Keratinocyte (primary cell): ENCODE measurements around the gene ITGAV. TPM values are rescaled to one million over a fixed set of nuclear protein-coding genes. Genes with fewer than 3 reads are reported as not detected.

Source experiments
- DNase-seq: peaks from one replicate; pipeline ENCODE4 v3.0.0-alpha.2; 2011; ENCODE audit warnings: low read depth, missing footprints, low spot score
- FAIRE-seq: peaks from 2 replicates; lab custom pipeline; 2011; peaks lifted over from hg19 to GRCh38; lab: Jason Lieb, UNC
- H2AFZ ChIP-seq: 2 replicates; pipeline ENCODE4 v1.6.0; 2012; ENCODE audit warnings: low read length, control low read depth, inconsistent platforms; ENCODE audit not compliant: control insufficient read depth
- H3K27ac ChIP-seq: 2 replicates; pipeline ENCODE4 v1.5.1; 2011; ENCODE audit warnings: low read length; ENCODE audit not compliant: control insufficient read depth, insufficient read depth
- H3K27me3 ChIP-seq: 3 replicates; pipeline ENCODE4 v1.6.0; 2011; ENCODE audit warnings: low read length; ENCODE audit not compliant: control insufficient read depth, insufficient read depth; ENCODE audit errors: extremely low read depth
- H3K36me3 ChIP-seq, 2 experiments: 2 replicates in 1 of 2; 3 replicates in 1 of 2; pipeline ENCODE4 v1.5.1; 2011; ENCODE audit warnings: low read length in 2 of 2, mild to moderate bottlenecking in 1 of 2; ENCODE audit not compliant: control insufficient read depth in 2 of 2, insufficient read depth in 2 of 2; ENCODE audit errors: extremely low read depth in 1 of 2
- H3K4me1 ChIP-seq: 3 replicates; pipeline ENCODE4 v1.5.1; 2011; ENCODE audit warnings: low read length; ENCODE audit not compliant: control insufficient read depth, insufficient read depth; ENCODE audit errors: extremely low read depth
- H3K4me2 ChIP-seq: 3 replicates; pipeline ENCODE4 v1.6.0; 2011; ENCODE audit warnings: low read depth, low read length; ENCODE audit not compliant: control insufficient read depth, insufficient read depth; ENCODE audit errors: extremely low read depth
- H3K4me3 ChIP-seq, 3 experiments: fragments of 200-600 bp in 1 of 3; sonication (generic) in 1 of 3; 2 replicates in 2 of 3; 3 replicates in 1 of 3; pipeline ENCODE4 v1.5.1; 2011 to 2016; ENCODE audit warnings: low read length in 3 of 3, mild to moderate bottlenecking in 3 of 3, control low read depth in 2 of 3, inconsistent platforms in 1 of 3, low read depth in 1 of 3, mixed read lengths in 1 of 3, mixed run types in 1 of 3, moderate library complexity in 1 of 3; ENCODE audit not compliant: control insufficient read depth in 2 of 3, insufficient read depth in 2 of 3; ENCODE audit errors: extremely low read depth in 1 of 3
- H3K79me2 ChIP-seq: 2 replicates; pipeline ENCODE4 v1.6.0; 2012; ENCODE audit warnings: low read length; ENCODE audit not compliant: control insufficient read depth, insufficient read depth
- H3K9ac ChIP-seq: 3 replicates; pipeline ENCODE4 v1.6.0; 2011; ENCODE audit warnings: low read length; ENCODE audit not compliant: control insufficient read depth, insufficient read depth; ENCODE audit errors: extremely low read depth
- H3K9me1 ChIP-seq: 3 replicates; pipeline ENCODE4 v1.6.0; 2011; ENCODE audit warnings: low read length; ENCODE audit not compliant: control insufficient read depth, insufficient read depth; ENCODE audit errors: extremely low read depth
- H3K9me3 ChIP-seq: 2 replicates; pipeline ENCODE4 v1.5.1; 2012; ENCODE audit warnings: low read depth, low read length; ENCODE audit not compliant: control insufficient read depth
- H4K20me1 ChIP-seq: 3 replicates; pipeline ENCODE4 v1.6.0; 2011; ENCODE audit warnings: low read length; ENCODE audit not compliant: control insufficient read depth, insufficient read depth; ENCODE audit errors: extremely low read depth
- EZH2 ChIP-seq: IDR thresholded peaks from one replicate; pipeline ENCODE4 v1.6.1; 2012; ENCODE audit warnings: inconsistent platforms, mild to moderate bottlenecking, low read length, moderate library complexity
- dilution Hi-C: fragments of 300-500 bp; cut with MboI; formaldehyde crosslinking; loops from one replicate; pipeline ENCODE4 v1.7.0; 2020; ENCODE audit warnings: low sequenced_read_pairs; ENCODE audit not compliant: extremely low pct_ligation_motif_present
- polyA plus RNA-seq, 5 experiments: library from polyadenylated mRNA; depleted of rRNA in 3 of 5; stranded (reverse) in 3 of 5; stranded (forward) in 1 of 5; unstranded in 1 of 5; fragments of >200 nt; gene quantifications; 1 replicate in 1 of 5; 2 replicates in 3 of 5; 3 replicates in 1 of 5; pipeline versions ENCODE4 v1.2.1 to v1.2.3, GENCODE V29; 2011 to 2012; ENCODE audit warnings: missing spikeins in 2 of 5, low read depth in 1 of 5, low replicate concordance in 1 of 5
- TF ChIP-seq, protein P1 (sequence below), 3 experiments: IDR thresholded peaks in 1 of 3; conservative IDR thresholded peaks in 1 of 3; optimal IDR thresholded peaks in 1 of 3; 2 replicates in 2 of 3; 3 replicates in 1 of 3; pipeline versions ENCODE3 to v1.5.1; 2011; ENCODE audit warnings: low read length in 3 of 3, mild to moderate bottlenecking in 3 of 3, moderate library complexity in 2 of 3, control low read depth in 1 of 3, inconsistent platforms in 1 of 3; ENCODE audit not compliant: insufficient read depth in 2 of 3; ENCODE audit errors: extremely low read depth in 1 of 3

ITGAV gene
- polyA plus RNA-seq, 1 donor (not counting 4 experiments of a cell fraction or from before 2014, with no cell fraction given): 63.7 TPM

DNA sequence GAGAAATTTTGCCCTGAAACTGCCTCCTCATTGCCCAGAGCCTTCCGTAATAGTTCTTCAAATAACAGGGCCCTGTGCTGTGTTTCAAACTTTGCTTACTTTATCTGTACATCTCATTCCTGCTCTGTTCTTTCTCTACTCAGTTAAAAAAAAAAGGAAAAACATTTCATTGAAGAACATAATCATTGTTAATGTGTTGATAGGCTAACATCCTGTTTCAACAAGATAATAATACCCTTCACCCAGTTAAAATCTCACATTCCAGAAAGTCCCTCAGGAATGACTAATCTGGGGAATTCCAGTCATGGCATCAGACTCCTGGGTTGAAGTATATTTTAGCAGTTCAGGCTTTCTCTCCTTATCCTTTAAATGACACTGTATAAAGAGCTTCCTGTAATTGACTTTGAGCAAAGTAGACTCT is 45.6 kb upstream of the ITGAV start:
- no peak for TF ChIP-seq EZH2
- TF ChIP-seq, protein P1, sequence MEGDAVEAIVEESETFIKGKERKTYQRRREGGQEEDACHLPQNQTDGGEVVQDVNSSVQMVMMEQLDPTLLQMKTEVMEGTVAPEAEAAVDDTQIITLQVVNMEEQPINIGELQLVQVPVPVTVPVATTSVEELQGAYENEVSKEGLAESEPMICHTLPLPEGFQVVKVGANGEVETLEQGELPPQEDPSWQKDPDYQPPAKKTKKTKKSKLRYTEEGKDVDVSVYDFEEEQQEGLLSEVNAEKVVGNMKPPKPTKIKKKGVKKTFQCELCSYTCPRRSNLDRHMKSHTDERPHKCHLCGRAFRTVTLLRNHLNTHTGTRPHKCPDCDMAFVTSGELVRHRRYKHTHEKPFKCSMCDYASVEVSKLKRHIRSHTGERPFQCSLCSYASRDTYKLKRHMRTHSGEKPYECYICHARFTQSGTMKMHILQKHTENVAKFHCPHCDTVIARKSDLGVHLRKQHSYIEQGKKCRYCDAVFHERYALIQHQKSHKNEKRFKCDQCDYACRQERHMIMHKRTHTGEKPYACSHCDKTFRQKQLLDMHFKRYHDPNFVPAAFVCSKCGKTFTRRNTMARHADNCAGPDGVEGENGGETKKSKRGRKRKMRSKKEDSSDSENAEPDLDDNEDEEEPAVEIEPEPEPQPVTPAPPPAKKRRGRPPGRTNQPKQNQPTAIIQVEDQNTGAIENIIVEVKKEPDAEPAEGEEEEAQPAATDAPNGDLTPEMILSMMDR (optimal IDR thresholded peaks at IDR 0.05 in 1 of 3, IDR thresholded peaks at IDR 0.05 in 1 of 3, conservative IDR thresholded peaks at IDR 0.05 in 1 of 3; ENCODE audit: extremely low read depth in 1 of 3, insufficient read depth in 2 of 3, low read length in 3 of 3): no peak
- H3K9ac ChIP-seq: peak overlapping the region; percentile 81

DNA sequence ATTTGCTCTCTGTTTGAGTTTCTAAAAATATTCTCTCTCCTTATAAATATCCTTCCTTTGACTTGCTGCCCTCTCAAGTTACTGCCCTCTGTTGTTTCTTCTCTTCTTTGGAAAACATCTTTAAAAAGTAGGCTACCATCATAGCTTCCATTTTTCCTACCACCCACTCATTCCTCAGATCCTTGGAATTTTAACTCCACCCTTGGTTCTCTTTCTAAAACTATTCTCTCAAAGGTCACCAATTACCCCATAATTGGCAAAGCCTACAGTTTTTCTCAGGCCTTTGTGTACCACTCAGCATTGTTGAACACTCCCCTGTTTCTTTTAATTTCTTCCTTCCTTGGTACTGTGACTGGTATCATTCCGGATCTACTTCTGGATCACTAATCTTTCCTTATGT is 43.0 kb upstream of the ITGAV start:
- no peak overlapping the region for H2AFZ ChIP-seq
- H3K4me1 ChIP-seq: peaks cover 32% of the 10 kb centered on the region
- FAIRE-seq (no peak), DNase-seq (no peak)
- no peaks in the 10 kb centered on the region for H3K36me3 ChIP-seq
- dilution Hi-C loops: no loop called here
- H3K27me3 ChIP-seq: no peaks in the 10 kb centered on the region
- no peaks in the 10 kb centered on the region for H3K9me1 ChIP-seq
- no peaks in the 10 kb centered on the region for H3K9me3 ChIP-seq
- TF ChIP-seq, protein P1 (optimal IDR thresholded peaks at IDR 0.05 in 1 of 3, IDR thresholded peaks at IDR 0.05 in 1 of 3, conservative IDR thresholded peaks at IDR 0.05 in 1 of 3; ENCODE audit: extremely low read depth in 1 of 3, insufficient read depth in 2 of 3, low read length in 3 of 3): no peak
- no peak for TF ChIP-seq EZH2
- no peak overlapping the region for H3K27ac ChIP-seq
- no peak overlapping the region for H3K4me2 ChIP-seq
- H3K79me2 ChIP-seq: no peaks in the 10 kb centered on the region
- H4K20me1 ChIP-seq: no peaks in the 10 kb centered on the region
- H3K9ac ChIP-seq: no peak overlapping the region
- H3K4me3 ChIP-seq: no peak overlapping the region

More for the DNA sequence above, 45.6 kb upstream of the ITGAV start:
- no peaks in the 10 kb centered on the region for H3K9me3 ChIP-seq
- FAIRE-seq (peak; percentile 87), DNase-seq (peak; percentile 41)
- no peaks in the 10 kb centered on the region for H3K79me2 ChIP-seq
- dilution Hi-C loops: no loop called here
- peak overlapping the region; percentile 98 for H3K27ac ChIP-seq
- H3K27me3 ChIP-seq: no peaks in the 10 kb centered on the region
- no peaks in the 10 kb centered on the region for H4K20me1 ChIP-seq
- no peaks in the 10 kb centered on the region for H3K36me3 ChIP-seq
- no peaks in the 10 kb centered on the region for H3K9me1 ChIP-seq
- peak overlapping the region in 2 of 3 experiments; percentile 32 to 55 for H3K4me3 ChIP-seq
- no peak overlapping the region for H2AFZ ChIP-seq
- H3K4me1 ChIP-seq: peaks cover 34% of the 10 kb centered on the region
- H3K4me2 ChIP-seq: peak overlapping the region; percentile 93
